Stimulated activated CD4-positive, alpha-beta T cell treated with anti-CD3 and anti-CD28 coated beads, Interleukin-12 subunit alpha, Interleukin-12 subunit beta, amount 100 ng/mL, for 4 hours (primary cell): ENCODE measurements around the gene PTGR2.
"Not testable (repeated sequence)": the region's sequence is repeated elsewhere in the genome, so short reads cannot be mapped to it uniquely, and the experiment has no call there.

Source experiments
- DNase-seq: peaks from one replicate; pipeline ENCODE4 v3.0.0-alpha.2; 2020

The PTGR2 gene

DNA sequence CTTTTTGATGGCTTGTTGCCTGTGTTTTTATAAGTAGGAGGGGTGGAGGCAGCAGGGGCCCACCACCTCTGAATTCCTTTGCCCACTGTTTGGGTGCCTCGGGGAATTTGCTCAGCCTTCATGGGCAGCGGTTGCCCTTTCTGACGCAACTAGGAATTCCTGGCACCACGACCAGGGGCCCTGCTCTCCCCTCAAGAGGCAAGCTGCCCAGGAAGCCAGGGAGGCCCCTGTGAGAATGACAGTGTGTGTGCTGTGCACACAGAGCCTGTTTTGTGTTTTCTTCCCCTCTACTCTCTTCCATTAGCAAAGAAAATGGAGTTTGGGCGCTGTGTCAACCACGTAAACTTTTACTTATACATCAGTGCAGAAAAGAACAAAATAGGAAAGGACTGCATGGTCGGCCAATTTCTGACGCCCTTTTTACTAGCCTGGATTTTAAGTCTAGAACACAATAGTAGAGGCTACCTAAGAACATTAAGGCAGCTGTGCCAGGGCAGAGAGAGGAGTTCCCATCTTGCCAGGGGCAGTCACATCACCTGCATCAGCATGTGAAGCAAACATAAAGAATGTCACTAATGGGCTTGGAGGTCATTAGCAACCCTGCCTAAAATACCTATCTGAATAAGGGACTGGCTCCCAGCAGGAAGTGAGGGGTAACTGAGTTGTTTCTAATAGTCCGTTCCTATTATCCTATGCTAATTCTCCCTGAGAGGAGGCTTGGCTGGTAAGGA is 17.9 kb upstream of the PTGR2 start:
- no peak for DNase-seq

GRCh38 chr14:73834261-73834625 is 17.4 kb upstream of the PTGR2 start:
- no peak for DNase-seq

GRCh38 chr14:73838293-73839034 is 13.2 kb upstream of the PTGR2 start:
- not testable (repeated sequence) for DNase-seq

DNA sequence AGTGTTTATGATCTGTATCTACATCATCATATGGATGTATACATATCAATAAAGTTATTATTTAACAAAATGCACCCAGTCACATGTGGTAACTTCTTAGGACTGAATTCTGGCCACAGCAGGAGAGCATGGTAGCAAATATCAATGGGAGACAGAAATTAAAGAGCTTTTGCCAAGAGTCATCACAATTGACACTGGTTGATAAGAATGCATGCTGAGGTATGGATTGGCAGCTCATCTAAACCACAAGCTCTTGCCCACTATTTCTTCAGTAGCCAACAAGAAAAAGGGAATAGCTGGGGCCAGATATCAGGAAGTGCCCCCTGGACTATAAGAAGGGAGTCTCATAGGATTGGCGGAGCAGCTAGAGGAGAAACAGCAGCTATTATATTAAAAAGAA is 9.4 kb upstream of the PTGR2 start:
- DNase-seq, result no peak

GRCh38 chr14:73842851-73843250 is 8.8 kb upstream of the PTGR2 start:
- DNase-seq, result no peak

DNA sequence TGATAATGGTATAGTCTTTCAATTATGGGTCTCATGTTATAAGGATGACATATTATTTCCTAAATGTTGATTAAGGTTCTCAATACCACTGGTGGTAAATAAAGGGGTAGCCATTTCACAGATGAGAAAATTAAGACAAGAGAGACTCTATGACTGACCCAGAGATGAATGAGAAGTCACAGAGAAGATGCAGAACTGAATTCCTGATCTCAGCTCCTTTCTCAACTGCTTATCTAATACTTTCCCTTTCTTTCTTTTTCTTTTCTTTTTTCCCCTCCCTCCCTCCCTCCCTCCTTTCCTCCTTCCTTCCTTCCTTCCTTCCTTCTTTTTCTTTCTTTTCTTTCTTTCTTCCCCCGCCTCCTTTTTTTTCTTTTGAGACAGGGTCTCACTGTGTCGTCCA is 8.3 kb upstream of the PTGR2 start:
- no peak for DNase-seq

DNA sequence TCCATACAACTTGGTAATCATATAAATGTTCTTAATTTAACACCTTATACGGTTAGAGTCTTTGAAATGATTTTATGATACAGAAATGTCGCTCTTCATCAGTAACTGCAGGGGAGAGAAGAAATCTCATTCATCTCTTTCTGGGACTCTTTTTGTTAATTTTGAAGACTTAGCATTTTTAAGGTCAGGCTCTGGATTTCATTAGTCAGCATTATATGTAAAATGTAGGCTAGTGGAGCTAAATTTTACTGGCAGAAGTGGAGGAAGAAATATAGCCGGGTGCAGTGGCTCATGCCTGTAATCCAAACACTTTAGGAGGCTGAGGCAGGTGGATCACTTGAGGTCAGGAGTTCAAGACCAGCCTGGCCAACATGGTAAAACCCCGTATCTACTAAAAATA is 4.7 kb upstream of the PTGR2 start:
- DNase-seq, result no peak

DNA sequence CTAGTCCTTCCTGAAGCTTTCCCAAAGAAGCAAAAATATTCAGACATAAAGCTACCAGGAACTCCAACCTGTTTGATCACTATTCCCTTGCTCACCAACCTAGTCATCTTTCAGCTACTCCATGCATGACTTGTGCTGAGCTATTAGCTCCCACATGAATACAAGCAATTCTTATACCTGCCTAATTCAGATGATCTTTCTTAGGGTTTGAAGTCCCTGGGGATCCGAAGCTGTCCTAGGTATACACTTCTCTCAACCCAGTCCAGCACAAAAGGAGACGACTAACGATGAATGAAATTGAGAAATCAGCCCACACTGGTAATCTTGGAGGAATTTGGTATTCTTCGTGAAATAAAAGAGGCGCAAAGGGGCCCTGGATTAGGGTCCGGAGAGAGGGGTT is 631 bp upstream of the PTGR2 start:
- no peak for DNase-seq

- DNase-seq, result no peak
Measured at GRCh38 chr14:73859145-73859544, 7.5 kb downstream of the PTGR2 start.

DNA sequence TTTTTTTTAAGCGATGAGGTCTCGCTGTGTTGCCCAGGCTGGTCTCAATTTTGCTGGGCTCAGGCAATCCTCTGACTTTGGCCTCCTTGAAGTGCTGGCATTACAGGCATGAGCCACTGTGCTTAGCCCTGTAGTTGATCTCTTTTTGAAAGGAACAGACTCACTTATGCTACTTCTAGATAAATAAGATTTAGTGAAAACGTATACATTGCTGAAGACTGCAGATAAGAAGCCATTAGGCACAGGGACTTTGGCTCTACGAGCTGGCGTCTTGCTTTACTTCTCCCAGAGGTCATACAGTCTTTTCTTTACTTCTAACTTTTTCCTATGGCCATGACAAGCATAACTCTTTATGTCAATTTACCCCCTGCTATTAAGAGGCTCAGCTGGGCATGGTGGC is 9.4 kb downstream of the PTGR2 start:
- DNase-seq, result no peak

DNA sequence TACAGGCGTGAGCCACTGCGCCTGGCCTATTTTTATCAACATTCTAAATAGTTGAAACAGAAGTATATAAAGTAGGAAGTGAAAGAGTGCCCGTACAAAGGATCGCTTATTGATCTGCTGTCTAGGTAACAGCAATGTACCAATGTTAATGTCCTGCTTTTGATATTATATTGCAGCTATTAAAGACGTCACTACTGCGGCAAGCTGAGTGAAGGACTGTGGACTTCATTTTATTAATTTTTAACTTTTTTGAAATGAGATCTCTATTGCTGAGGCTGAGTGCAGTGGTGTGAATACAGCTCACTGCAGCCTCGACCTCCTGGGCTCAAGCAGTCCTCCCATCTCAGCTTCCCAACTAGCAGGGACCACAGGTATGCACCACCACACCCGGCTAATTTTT is 10.8 kb downstream of the PTGR2 start:
- no peak for DNase-seq

GRCh38 chr14:73863209-73863608 is 11.6 kb downstream of the PTGR2 start:
- no peak for DNase-seq

GRCh38 chr14:73865534-73866113 is 14.0 kb downstream of the PTGR2 start:
- no peak for DNase-seq

DNA sequence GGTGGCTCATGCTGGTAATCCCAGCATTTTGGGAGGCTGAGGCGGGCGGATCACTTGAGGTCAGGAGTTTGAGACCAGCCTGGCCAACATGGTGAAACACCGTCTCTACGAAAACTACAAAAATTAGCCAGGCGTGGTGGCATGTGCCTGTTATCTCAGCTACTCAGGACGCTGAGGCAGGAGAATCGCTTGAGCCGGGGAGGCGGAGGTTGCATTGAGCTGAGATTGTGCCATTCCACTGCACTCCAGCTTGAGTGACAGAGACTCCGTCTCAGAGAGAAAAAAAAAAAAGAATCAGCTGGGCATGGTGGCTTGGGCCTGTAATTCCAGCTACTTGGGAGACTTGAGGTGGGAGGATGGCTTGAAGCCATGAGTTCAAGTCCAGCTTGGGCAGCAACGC is 18.1 kb downstream of the PTGR2 start:
- DNase-seq, result not testable (repeated sequence)

- no peak for DNase-seq
Measured at GRCh38 chr14:73870525-73871235, 19.0 kb downstream of the PTGR2 start.

DNA sequence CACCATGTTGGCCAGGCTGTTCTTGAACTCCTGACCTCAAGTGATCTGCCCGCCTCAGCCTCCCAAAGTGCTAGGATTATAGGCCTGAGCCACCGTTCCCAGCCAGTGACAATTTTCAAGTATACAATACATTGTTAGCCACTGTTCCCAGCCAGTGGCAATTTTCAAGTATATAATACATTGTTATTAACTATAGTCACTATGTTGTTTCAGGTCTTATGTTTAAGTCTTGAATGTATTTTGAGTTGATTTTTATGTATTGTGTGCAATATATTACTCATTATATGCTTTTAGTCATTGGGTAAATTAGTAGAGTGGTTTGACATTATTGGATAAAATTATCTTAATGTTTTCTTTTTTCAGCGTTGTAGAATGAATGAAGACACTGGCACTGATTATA is 22.0 kb downstream of the PTGR2 start:
- DNase-seq, result no peak

DNA sequence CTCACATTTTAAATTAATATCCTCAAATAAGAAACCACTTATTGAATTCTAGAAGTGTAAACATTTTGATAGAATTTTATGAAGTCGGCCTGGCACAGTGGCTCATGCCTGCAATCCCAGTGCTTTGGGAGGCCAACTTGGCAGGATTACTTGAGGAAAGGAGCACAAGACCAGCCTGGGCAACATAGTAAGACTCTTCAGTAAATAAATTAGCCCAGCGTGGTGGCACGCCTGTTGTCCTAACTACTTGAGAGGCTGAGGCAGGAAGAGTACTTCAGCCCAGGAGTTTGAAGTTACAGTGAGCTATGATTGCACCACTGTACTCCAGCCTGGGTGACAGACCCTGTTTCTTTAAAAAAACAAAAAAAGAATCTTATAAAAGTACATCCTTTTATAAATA is 26.2 kb downstream of the PTGR2 start:
- no peak for DNase-seq

GRCh38 chr14:73878436-73878835 is 26.8 kb downstream of the PTGR2 start:
- DNase-seq, result no peak

GRCh38 chr14:73879027-73879426 is 27.4 kb downstream of the PTGR2 start:
- no peak for DNase-seq

DNA sequence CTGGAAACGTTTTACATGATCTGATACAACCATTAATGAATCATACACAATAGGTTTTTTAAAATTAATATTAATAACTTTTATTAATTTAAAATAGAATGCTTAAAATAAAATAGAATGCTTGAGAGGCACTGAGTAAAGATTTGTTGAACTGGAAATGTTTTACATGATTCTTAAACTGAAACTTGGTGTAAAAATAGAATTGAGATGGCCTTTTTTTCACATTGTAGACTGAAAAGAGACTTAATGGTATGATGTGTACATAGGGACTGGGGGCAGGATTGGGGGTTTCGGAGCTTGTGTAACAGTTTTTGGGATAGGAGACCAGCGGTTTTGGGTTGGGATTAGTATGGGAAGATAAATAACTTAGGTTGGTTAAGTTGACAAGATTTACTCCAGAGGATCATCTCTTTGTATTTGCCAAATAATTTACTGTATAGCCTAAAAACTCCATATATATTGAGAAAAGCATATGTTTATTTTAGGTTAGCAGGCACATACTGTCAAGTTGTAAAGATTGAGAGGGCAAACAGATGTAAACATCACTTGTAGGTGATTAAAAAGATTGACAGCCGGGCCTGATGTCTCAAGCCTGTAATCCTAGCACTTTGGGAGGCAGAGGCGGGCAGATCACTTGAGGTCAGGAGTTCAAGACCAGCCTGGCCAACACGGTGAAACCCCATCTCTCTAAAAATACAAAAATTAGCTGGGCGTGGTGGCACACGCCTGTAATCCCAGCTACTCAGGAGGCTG is 33.0 kb downstream of the PTGR2 start:
- no peak for DNase-seq

DNA sequence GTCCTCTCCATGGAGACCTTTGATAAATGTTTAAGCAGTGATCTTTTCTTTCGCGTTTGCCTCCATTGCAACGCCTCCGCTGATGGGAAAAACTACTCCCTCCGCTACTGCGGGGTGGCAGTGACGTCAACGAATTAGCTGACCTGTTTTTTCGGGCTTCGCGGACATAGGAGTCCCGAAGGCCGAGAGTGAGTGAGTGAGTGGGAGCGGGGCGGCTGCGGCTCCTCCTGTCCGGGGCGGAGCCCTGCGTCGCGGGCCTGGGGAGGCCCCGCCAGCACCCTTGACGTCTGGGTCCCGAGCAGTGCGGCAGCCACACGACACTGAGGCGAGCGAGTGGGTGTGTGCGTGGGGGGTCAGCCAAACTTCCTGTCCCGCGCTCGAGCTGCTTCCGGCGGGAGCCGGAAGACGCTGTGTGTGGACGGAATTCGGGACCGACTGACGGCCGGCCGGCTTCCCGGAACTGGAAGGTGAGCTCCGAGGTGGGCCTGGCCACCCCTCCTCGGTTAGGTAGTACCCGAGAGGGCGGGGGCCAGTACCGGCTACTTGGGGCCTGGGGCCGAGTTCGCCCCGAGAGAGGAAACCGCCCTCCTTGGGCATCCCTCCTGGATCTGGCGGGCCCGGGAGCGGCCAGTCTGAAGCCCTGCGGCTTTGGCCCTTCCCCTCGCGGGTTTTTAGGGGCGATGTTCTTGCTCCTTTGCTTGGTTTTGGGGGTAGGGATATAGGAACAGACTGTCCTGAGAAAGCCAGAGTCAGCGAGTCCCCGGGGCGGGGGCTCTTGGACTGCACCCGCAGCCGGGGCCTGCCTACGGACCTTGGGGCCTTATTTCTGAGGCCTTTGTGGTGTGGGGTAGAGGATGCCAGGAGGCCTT is 35.1 kb downstream of the PTGR2 start, which contains the start of gene ZNF410:
Gene ZNF410 (plus strand): TSS at position 411 of the 869 bp plus-strand sequence. CDS start 5,317 bp downstream, outside the sequence.
- peak; percentile 91 for DNase-seq

- no peak for DNase-seq
Measured at GRCh38 chr14:73887318-73887616, 35.6 kb downstream of the PTGR2 start.
